Measurements from ENCODE around the gene ATP8B2.
"Not testable (repeated sequence)": the region's sequence is repeated elsewhere in the genome, so short reads cannot be mapped to it uniquely, and the experiment has no call there.

ATP8B2 gene

GRCh38 chr1:154371436-154371835 is 46.1 kb downstream of the ATP8B2 start:
- no peak overlapping the region for H3K4me3 ChIP-seq (ENCODE audit: low read length)
- no peak for DNase-seq (ENCODE audit: low read depth)
- TF ChIP-seq CTCF (conservative IDR thresholded peaks at IDR 0.05; ENCODE audit: low read length) = no peak

GRCh38 chr1:154373777-154374357 is 48.5 kb downstream of the ATP8B2 start:
- not testable (repeated sequence) for DNase-seq (ENCODE audit: low read depth)

GRCh38 chr1:154379301-154379700 is 54.0 kb downstream of the ATP8B2 start:
- no peak for DNase-seq (ENCODE audit: low read depth)
- no peak overlapping the region for H3K4me3 ChIP-seq (ENCODE audit: low read length)
- TF ChIP-seq CTCF (conservative IDR thresholded peaks at IDR 0.05; ENCODE audit: low read length) = no peak

More at GRCh38 chr1:154373777-154374357, 48.5 kb downstream of the ATP8B2 start:
- H3K4me3 ChIP-seq (ENCODE audit: low read length) = not testable (repeated sequence)

GRCh38 chr1:154384650-154385489 is 59.5 kb downstream of the ATP8B2 start:
- no peak overlapping the region for H3K4me3 ChIP-seq (ENCODE audit: low read length)
- no peak for DNase-seq (ENCODE audit: low read depth)
- no peak for TF ChIP-seq CTCF (conservative IDR thresholded peaks at IDR 0.05; ENCODE audit: low read length)

GRCh38 chr1:154386643-154387352 is 61.5 kb downstream of the ATP8B2 start:
- TF ChIP-seq CTCF (conservative IDR thresholded peaks at IDR 0.05; ENCODE audit: low read length) = no peak
- H3K4me3 ChIP-seq (ENCODE audit: low read length) = no peak overlapping the region
- DNase-seq (ENCODE audit: low read depth) = peak; percentile 13

GRCh38 chr1:154391086-154391770 is 65.9 kb downstream of the ATP8B2 start:
- TF ChIP-seq CTCF (conservative IDR thresholded peaks at IDR 0.05; ENCODE audit: low read length) = no peak
- H3K4me3 ChIP-seq (ENCODE audit: low read length) = no peak overlapping the region
- DNase-seq (ENCODE audit: low read depth) = no peak

- DNase-seq (ENCODE audit: low read depth) = no peak
- TF ChIP-seq CTCF (conservative IDR thresholded peaks at IDR 0.05; ENCODE audit: low read length) = no peak
- H3K4me3 ChIP-seq (ENCODE audit: low read length) = no peak overlapping the region
These were observed 72.8 kb downstream of the ATP8B2 start for GRCh38 chr1:154398141-154398540.
